GM23338 (cell line): ENCODE results near the gene ODR4.

ENCODE experiments used
- CREB1 ChIP-seq: fragments of 250-450 bp; sonication (Bioruptor Pico); IDR thresholded peaks from 2 replicates; pipeline ENCODE4 v1.5.0; 2020; ENCODE audit warnings: low read depth, mild to moderate bottlenecking, moderate library complexity
- EZH2 ChIP-seq: fragments of 200-600 bp; sonication (generic); IDR thresholded peaks from one replicate; pipeline ENCODE4 v1.8.0; 2017; ENCODE audit warnings: antibody characterized with exemption, mild to moderate bottlenecking, low read depth; ENCODE audit not compliant: unreplicated experiment
- EZH2phosphoT487 ChIP-seq: fragments of 200-600 bp; sonication (generic); IDR thresholded peaks from one replicate; pipeline ENCODE4 v1.8.1; 2018; ENCODE audit warnings: antibody characterized with exemption; ENCODE audit not compliant: unreplicated experiment
- NANOG ChIP-seq: IDR thresholded peaks from 2 replicates; pipeline ENCODE4 v1.6.1; 2016; ENCODE audit warnings: antibody characterized with exemption, borderline replicate concordance
- POLR2AphosphoS5 ChIP-seq: IDR thresholded peaks from 2 replicates; pipeline ENCODE4 v1.6.1; 2016; ENCODE audit warnings: antibody characterized with exemption, low read depth
- ZNF331 ChIP-seq: fragments of 250-450 bp; sonication (Bioruptor Pico); IDR thresholded peaks from 2 replicates; pipeline ENCODE4 v1.5.0; 2020; ENCODE audit warnings: low read depth, mild to moderate bottlenecking, moderate library complexity
- TF ChIP-seq, protein P1 (sequence below), 2 experiments: fragments of 200-600 bp in 1 of 2; sonication (generic) in 1 of 2; conservative IDR thresholded peaks; 2 replicates each; pipeline versions ENCODE4 v1.5.1 to v1.6.1; 2016 to 2017; ENCODE audit warnings: antibody characterized with exemption in 2 of 2, low read depth in 2 of 2, mild to moderate bottlenecking in 2 of 2, moderate library complexity in 1 of 2

DNA sequence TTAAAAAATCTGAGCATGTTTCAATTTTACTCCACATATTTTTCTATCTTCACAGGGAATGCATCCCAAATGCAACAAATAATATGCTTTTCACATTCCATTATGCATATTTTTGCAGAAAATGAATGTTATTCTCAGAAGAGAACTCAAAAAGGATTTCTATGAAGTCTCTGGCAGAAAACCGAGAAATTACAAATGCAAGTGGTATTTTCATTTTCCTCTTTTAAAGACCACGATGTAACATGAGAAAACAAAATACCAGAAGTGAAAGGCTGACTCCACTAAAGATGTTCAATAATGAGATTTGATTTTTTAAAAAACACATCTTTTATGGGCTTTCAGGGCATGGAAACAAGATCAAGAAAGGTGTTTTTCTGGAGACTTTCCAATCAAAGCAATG is 90.3 kb downstream of the ODR4 start:
- TF ChIP-seq EZH2phosphoT487, result no peak
- TF ChIP-seq, protein P1, sequence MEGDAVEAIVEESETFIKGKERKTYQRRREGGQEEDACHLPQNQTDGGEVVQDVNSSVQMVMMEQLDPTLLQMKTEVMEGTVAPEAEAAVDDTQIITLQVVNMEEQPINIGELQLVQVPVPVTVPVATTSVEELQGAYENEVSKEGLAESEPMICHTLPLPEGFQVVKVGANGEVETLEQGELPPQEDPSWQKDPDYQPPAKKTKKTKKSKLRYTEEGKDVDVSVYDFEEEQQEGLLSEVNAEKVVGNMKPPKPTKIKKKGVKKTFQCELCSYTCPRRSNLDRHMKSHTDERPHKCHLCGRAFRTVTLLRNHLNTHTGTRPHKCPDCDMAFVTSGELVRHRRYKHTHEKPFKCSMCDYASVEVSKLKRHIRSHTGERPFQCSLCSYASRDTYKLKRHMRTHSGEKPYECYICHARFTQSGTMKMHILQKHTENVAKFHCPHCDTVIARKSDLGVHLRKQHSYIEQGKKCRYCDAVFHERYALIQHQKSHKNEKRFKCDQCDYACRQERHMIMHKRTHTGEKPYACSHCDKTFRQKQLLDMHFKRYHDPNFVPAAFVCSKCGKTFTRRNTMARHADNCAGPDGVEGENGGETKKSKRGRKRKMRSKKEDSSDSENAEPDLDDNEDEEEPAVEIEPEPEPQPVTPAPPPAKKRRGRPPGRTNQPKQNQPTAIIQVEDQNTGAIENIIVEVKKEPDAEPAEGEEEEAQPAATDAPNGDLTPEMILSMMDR (conservative IDR thresholded peaks at IDR 0.05; ENCODE audit: low read depth in 2 of 2), result no peak
- no peak for TF ChIP-seq POLR2AphosphoS5
- no peak for TF ChIP-seq EZH2
- TF ChIP-seq CREB1 (CRISPR knock-in tag), result no peak
- no peak for TF ChIP-seq NANOG
- TF ChIP-seq ZNF331 (CRISPR knock-in tag), result no peak
